ENCODE measurements around the gene NHERF1. TPM values are rescaled to one million over a fixed set of nuclear protein-coding genes. Genes with fewer than 3 reads are reported as not detected.

Gene NHERF1
- total and polyA plus RNA-seq, 2 of the 13 experiments (the other 11 are each of a cell fraction or from before 2014, with no cell fraction given), result 169 to 269 TPM

GRCh38 chr17:74769266-74769855, 20.9 kb downstream of the NHERF1 start (continued):
- TF ChIP-seq FOXJ3 (CRISPR knock-in tag; IDR thresholded peaks at IDR 0.05; ENCODE audit: borderline replicate concordance) (0 out of 2 replicates have a peak, but pooled peaks have one; percentile 32), ZFP1 (CRISPR knock-in tag; IDR thresholded peaks at IDR 0.05) (no peak), MEIS2 (CRISPR knock-in tag; IDR thresholded peaks at IDR 0.05) (no peak), MEF2D (CRISPR knock-in tag; IDR thresholded peaks at IDR 0.05) (no peak), SALL2 (CRISPR knock-in tag; IDR thresholded peaks at IDR 0.05) (peak; percentile 69), MLLT10 (CRISPR knock-in tag; IDR thresholded peaks at IDR 0.05) (no peak), NR1H2 (CRISPR knock-in tag; IDR thresholded peaks at IDR 0.05; ENCODE audit: borderline replicate concordance, low read depth) (no peak), MED13 (CRISPR knock-in tag; IDR thresholded peaks at IDR 0.05) (0 out of 2 replicates have a peak, but pooled peaks have one; percentile 23), ZNF30 (CRISPR knock-in tag; IDR thresholded peaks at IDR 0.05) (no peak), NR0B2 (CRISPR knock-in tag; IDR thresholded peaks at IDR 0.05) (no peak), ZNF607 (CRISPR knock-in tag; IDR thresholded peaks at IDR 0.05; ENCODE audit: borderline replicate concordance) (no peak), ZNF83 (CRISPR knock-in tag; IDR thresholded peaks at IDR 0.05; ENCODE audit: borderline replicate concordance) (no peak), ZNF326 (CRISPR knock-in tag; IDR thresholded peaks at IDR 0.05; ENCODE audit: borderline replicate concordance) (no peak), ZNF333 (CRISPR knock-in tag; IDR thresholded peaks at IDR 0.05; ENCODE audit: borderline replicate concordance) (0 out of 2 replicates have a peak, but pooled peaks have one; percentile 43), ZNF251 (CRISPR knock-in tag; IDR thresholded peaks at IDR 0.05) (peak; percentile 53; the same call in 1 of the 2 replicates), ZBTB42 (CRISPR knock-in tag; IDR thresholded peaks at IDR 0.05) (no peak), ARNTL (CRISPR knock-in tag; IDR thresholded peaks at IDR 0.05) (no peak), TEAD3 (CRISPR knock-in tag; optimal IDR thresholded peaks at IDR 0.05; ENCODE audit: borderline replicate concordance) (no peak), ZNF646 (CRISPR knock-in tag; IDR thresholded peaks at IDR 0.05) (no peak), ZNF513 (CRISPR knock-in tag; conservative IDR thresholded peaks at IDR 0.05) (no peak), KDM5A (IDR thresholded peaks at IDR 0.05; ENCODE audit: borderline replicate concordance, low read length) (no peak)
